Fibroblast of villous mesenchyme (primary cell): ENCODE results near the gene ZNF124. TPM values are rescaled to one million over a fixed set of nuclear protein-coding genes. Genes with fewer than 3 reads are reported as not detected.

Experiments used
- DNase-seq: peaks from one replicate; pipeline ENCODE4 v3.0.0-alpha.2; 2010; ENCODE audit warnings: low read depth
- H3K4me3 ChIP-seq: 2 replicates; pipeline ENCODE4 v1.5.1; 2011; ENCODE audit warnings: low read depth, mild to moderate bottlenecking, low read length
- CTCF ChIP-seq: IDR thresholded peaks from 2 replicates; pipeline ENCODE4 v1.5.1; 2012; ENCODE audit warnings: low read depth, mild to moderate bottlenecking, low read length; ENCODE audit not compliant: insufficient read depth
- total RNA-seq: library from RNA; depleted of rRNA; stranded (reverse); fragments of >200 nt; gene quantifications from 2 replicates; pipeline ENCODE4 v1.2.3, GENCODE V29; 2012

ZNF124 gene
- total RNA-seq, 1 donor: 43.2 TPM

GRCh38 chr1:247119600-247120407 is 52.0 kb downstream of the ZNF124 start:
- H3K4me3 ChIP-seq: no peak overlapping the region
- no peak for TF ChIP-seq CTCF
- no peak for DNase-seq

GRCh38 chr1:247118946-247119446 is 52.8 kb downstream of the ZNF124 start:
- DNase-seq: no peak
- TF ChIP-seq CTCF: peak; percentile 22
- H3K4me3 ChIP-seq: no peak overlapping the region

GRCh38 chr1:247115545-247115944 is 56.3 kb downstream of the ZNF124 start:
- H3K4me3 ChIP-seq: no peak overlapping the region
- no peak for TF ChIP-seq CTCF
- no peak for DNase-seq

GRCh38 chr1:247115141-247115510 is 56.7 kb downstream of the ZNF124 start:
- H3K4me3 ChIP-seq: no peak overlapping the region
- TF ChIP-seq CTCF: no peak
- DNase-seq: no peak

GRCh38 chr1:247114351-247115140 is 57.3 kb downstream of the ZNF124 start:
- no peak overlapping the region for H3K4me3 ChIP-seq
- TF ChIP-seq CTCF: no peak
- DNase-seq: no peak

- no peak overlapping the region for H3K4me3 ChIP-seq
- no peak for DNase-seq
Measured at GRCh38 chr1:247113733-247114271, 58.0 kb downstream of the ZNF124 start.

More at GRCh38 chr1:247113733-247114271, 58.0 kb downstream of the ZNF124 start:
- TF ChIP-seq CTCF: no peak
